Measurements from ENCODE around the gene SRC. TPM values are rescaled to one million over a fixed set of nuclear protein-coding genes. Genes with fewer than 3 reads are reported as not detected.
"Not testable (repeated sequence)": the region's sequence is repeated elsewhere in the genome, so short reads cannot be mapped to it uniquely, and the experiment has no call there.

SRC gene
- total and polyA plus RNA-seq, 2 experiments from 2014 or later: 8.0 to 25.9 TPM

GRCh38 chr20:37338380-37338779 lies 7.6 kb upstream of the SRC start:
- not testable (repeated sequence) for H3K36me3 ChIP-seq (ENCODE audit: insufficient read depth); H4K20me1 ChIP-seq (replicated peaks; ENCODE audit: insufficient read depth); H3F3A ChIP-seq (replicated peaks; ENCODE audit: low read depth); H3K36me3 Mint-ChIP-seq (ENCODE audit: low read depth); H3K79me2 ChIP-seq (replicated peaks; ENCODE audit: insufficient read depth); H3K4me3 Mint-ChIP-seq; H3K27me3 ChIP-seq (ENCODE audit: insufficient read depth); H3K4me1 ChIP-seq (ENCODE audit: insufficient read depth); H2AFZ ChIP-seq; H3K9me2 ChIP-seq (ENCODE audit: insufficient read depth); H3K27ac Mint-ChIP-seq; ATAC-seq; H3K9me3 Mint-ChIP-seq; H3K4me3 ChIP-seq; H3K27ac ChIP-seq (ENCODE audit: low read depth); DNase-seq (ENCODE audit: low spot score); H3K4me2 ChIP-seq
- peaks cover 20% of the 10 kb centered on the region for H3K4me1 Mint-ChIP-seq
- H3K27me3 Mint-ChIP-seq (ENCODE audit: insufficient read depth, low read depth, poor library complexity): peaks cover 17% of the 10 kb centered on the region

GRCh38 chr20:37339208-37339607 lies 6.7 kb upstream of the SRC start:
- no peak overlapping the region for H3K27ac Mint-ChIP-seq
- no peaks in the 10 kb centered on the region for H3K4me1 ChIP-seq (ENCODE audit: insufficient read depth)
- no peak overlapping the region for H3K27ac ChIP-seq (ENCODE audit: low read depth)
- H3K27me3 ChIP-seq (ENCODE audit: insufficient read depth): no peaks in the 10 kb centered on the region
- no peaks in the 10 kb centered on the region for H4K20me1 ChIP-seq (replicated peaks; ENCODE audit: insufficient read depth)
- peaks cover 19% of the 10 kb centered on the region for H3K27me3 Mint-ChIP-seq (ENCODE audit: insufficient read depth, low read depth, poor library complexity)
- H3K4me3 ChIP-seq: no peak overlapping the region
- H3F3A ChIP-seq (replicated peaks; ENCODE audit: low read depth): peaks cover 6% of the 10 kb centered on the region; the same call in 1 of the 2 replicates
- H3K4me2 ChIP-seq: no peak overlapping the region
- H3K36me3 Mint-ChIP-seq (ENCODE audit: low read depth): no peaks in the 10 kb centered on the region
- DNase-seq (ENCODE audit: low spot score): no peak
- H3K9me2 ChIP-seq (ENCODE audit: insufficient read depth): no peaks in the 10 kb centered on the region
- no peak for ATAC-seq
- no peak overlapping the region for H2AFZ ChIP-seq
- H3K36me3 ChIP-seq (ENCODE audit: insufficient read depth): no peaks in the 10 kb centered on the region
- H3K9me3 Mint-ChIP-seq: no peaks in the 10 kb centered on the region; the same call in 2 of the 3 replicates
- H3K79me2 ChIP-seq (replicated peaks; ENCODE audit: insufficient read depth): no peaks in the 10 kb centered on the region
- peaks cover 21% of the 10 kb centered on the region for H3K4me1 Mint-ChIP-seq
- TF ChIP-seq CTCF (conservative IDR thresholded peaks at IDR 0.05; ENCODE audit: low read depth in 2 of 2): no peak
- no peak for TF ChIP-seq CREB1 (CRISPR knock-in tag; IDR thresholded peaks at IDR 0.05; ENCODE audit: low read depth)
- TF ChIP-seq JUNB (IDR thresholded peaks at IDR 0.05; ENCODE audit: unreplicated experiment): no peak
- no peak for TF ChIP-seq REST (IDR thresholded peaks at IDR 0.05; ENCODE audit: unreplicated experiment)
- no peak for TF ChIP-seq POLR2AphosphoS5 (IDR thresholded peaks at IDR 0.05; ENCODE audit: low read depth)
- H3K4me3 Mint-ChIP-seq: no peak overlapping the region

GRCh38 chr20:37339764-37340109 lies 6.2 kb upstream of the SRC start:
- Mint-ChIP-seq H3K4me1 (peaks cover 26% of the 10 kb centered on the region), H3K27me3 (ENCODE audit: insufficient read depth, low read depth, poor library complexity) (peaks cover 20% of the 10 kb centered on the region)
- not testable (repeated sequence) for DNase-seq (ENCODE audit: low spot score); H3K4me3 Mint-ChIP-seq; H3K9me3 Mint-ChIP-seq; H3K27ac Mint-ChIP-seq; H3K79me2 ChIP-seq (replicated peaks; ENCODE audit: insufficient read depth); H3K27ac ChIP-seq (ENCODE audit: low read depth); H3K36me3 Mint-ChIP-seq (ENCODE audit: low read depth); H3K4me1 ChIP-seq (ENCODE audit: insufficient read depth); H3K9me2 ChIP-seq (ENCODE audit: insufficient read depth); H4K20me1 ChIP-seq (replicated peaks; ENCODE audit: insufficient read depth); ATAC-seq; H3K27me3 ChIP-seq (ENCODE audit: insufficient read depth); H3K4me3 ChIP-seq; H3K4me2 ChIP-seq; H3F3A ChIP-seq (replicated peaks; ENCODE audit: low read depth); H3K36me3 ChIP-seq (ENCODE audit: insufficient read depth); H2AFZ ChIP-seq
